H1 (cell line): ENCODE measurements around the gene EEF1A2.

Experiments used
- MAX ChIP-seq: IDR thresholded peaks from 2 replicates; pipeline ENCODE4 v1.6.1; 2012; ENCODE audit warnings: inconsistent platforms
- RAD21 ChIP-seq, 2 experiments: IDR thresholded peaks in 1 of 2; conservative IDR thresholded peaks in 1 of 2; 2 replicates each; pipeline ENCODE4 v1.6.1; 2011; ENCODE audit warnings: low read depth in 2 of 2, low read length in 2 of 2, improper control_type of control experiment in 1 of 2, inconsistent platforms in 1 of 2, mild to moderate bottlenecking in 1 of 2, moderate library complexity in 1 of 2
- TF ChIP-seq, protein P1 (sequence below), 3 experiments: IDR thresholded peaks; 1 replicate in 2 of 3; 2 replicates in 1 of 3; pipeline versions ENCODE4 v1.5.1 to v1.6.1; 2011; ENCODE audit warnings: low read length in 3 of 3, mild to moderate bottlenecking in 3 of 3, inconsistent platforms in 2 of 3, low read depth in 1 of 3, moderate library complexity in 1 of 3; ENCODE audit not compliant: insufficient read depth in 1 of 3; ENCODE audit errors: control extremely low read depth in 1 of 3

- TF ChIP-seq, protein P1, sequence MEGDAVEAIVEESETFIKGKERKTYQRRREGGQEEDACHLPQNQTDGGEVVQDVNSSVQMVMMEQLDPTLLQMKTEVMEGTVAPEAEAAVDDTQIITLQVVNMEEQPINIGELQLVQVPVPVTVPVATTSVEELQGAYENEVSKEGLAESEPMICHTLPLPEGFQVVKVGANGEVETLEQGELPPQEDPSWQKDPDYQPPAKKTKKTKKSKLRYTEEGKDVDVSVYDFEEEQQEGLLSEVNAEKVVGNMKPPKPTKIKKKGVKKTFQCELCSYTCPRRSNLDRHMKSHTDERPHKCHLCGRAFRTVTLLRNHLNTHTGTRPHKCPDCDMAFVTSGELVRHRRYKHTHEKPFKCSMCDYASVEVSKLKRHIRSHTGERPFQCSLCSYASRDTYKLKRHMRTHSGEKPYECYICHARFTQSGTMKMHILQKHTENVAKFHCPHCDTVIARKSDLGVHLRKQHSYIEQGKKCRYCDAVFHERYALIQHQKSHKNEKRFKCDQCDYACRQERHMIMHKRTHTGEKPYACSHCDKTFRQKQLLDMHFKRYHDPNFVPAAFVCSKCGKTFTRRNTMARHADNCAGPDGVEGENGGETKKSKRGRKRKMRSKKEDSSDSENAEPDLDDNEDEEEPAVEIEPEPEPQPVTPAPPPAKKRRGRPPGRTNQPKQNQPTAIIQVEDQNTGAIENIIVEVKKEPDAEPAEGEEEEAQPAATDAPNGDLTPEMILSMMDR (IDR thresholded peaks at IDR 0.05; ENCODE audit: control extremely low read depth in 1 of 3, insufficient read depth in 1 of 3, low read depth in 1 of 3, low read length in 3 of 3): peak in 1 of 3 experiments; percentile 27; a peak in 1 of 4 replicates
- TF ChIP-seq MAX (no peak), RAD21 (IDR thresholded peaks at IDR 0.05 in 1 of 2, conservative IDR thresholded peaks at IDR 0.05 in 1 of 2; ENCODE audit: low read depth in 2 of 2, low read length in 2 of 2) (no peak)
Measured at GRCh38 chr20:63477061-63477616, 21.7 kb downstream of the EEF1A2 start.
